ENCODE data around the gene SMG6. TPM values are rescaled to one million over a fixed set of nuclear protein-coding genes. Genes with fewer than 3 reads are reported as not detected.
"Not testable (repeated sequence)": the region's sequence is repeated elsewhere in the genome, so short reads cannot be mapped to it uniquely, and the experiment has no call there.

SMG6 gene
- total RNA-seq, 2 donors from 2014 or later, result 12.5 to 22.1 TPM

DNA sequence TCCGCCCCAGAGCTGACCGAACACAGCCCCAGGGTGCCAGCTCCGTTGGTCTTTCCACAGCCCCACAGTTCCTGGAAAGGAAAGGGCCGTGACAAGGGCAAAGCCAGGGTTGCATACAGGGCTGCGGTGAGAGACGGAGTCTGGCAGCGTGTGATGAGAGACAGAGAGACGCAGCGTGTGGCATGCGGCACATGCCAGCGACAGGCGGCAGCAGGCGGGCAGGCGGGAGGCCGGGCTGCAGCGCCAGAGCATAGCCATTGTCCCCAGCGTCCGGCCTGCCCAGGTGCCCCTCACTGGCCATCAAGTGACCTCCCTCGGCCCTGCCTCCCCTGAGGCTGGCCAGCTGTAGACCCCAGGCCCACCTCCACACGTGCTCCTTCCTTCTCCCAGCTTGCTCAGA, 287.1 kb downstream of the SMG6 start:
- intact Hi-C loops (cut with DNase I), result no loop called here
- H3K4me1 ChIP-seq, result peaks cover 17% of the 10 kb centered on the region
- no peak overlapping the region for H3K4me3 ChIP-seq
- no peaks in the 10 kb centered on the region for H3K27me3 ChIP-seq
- ATAC-seq (no peak), DNase-seq (no peak)
- no peaks in the 10 kb centered on the region for H3K9me3 ChIP-seq
- no peak overlapping the region for H3K27ac ChIP-seq
- no peak for TF ChIP-seq POLR2A (IDR thresholded peaks at IDR 0.05)
- TF ChIP-seq, protein P1, sequence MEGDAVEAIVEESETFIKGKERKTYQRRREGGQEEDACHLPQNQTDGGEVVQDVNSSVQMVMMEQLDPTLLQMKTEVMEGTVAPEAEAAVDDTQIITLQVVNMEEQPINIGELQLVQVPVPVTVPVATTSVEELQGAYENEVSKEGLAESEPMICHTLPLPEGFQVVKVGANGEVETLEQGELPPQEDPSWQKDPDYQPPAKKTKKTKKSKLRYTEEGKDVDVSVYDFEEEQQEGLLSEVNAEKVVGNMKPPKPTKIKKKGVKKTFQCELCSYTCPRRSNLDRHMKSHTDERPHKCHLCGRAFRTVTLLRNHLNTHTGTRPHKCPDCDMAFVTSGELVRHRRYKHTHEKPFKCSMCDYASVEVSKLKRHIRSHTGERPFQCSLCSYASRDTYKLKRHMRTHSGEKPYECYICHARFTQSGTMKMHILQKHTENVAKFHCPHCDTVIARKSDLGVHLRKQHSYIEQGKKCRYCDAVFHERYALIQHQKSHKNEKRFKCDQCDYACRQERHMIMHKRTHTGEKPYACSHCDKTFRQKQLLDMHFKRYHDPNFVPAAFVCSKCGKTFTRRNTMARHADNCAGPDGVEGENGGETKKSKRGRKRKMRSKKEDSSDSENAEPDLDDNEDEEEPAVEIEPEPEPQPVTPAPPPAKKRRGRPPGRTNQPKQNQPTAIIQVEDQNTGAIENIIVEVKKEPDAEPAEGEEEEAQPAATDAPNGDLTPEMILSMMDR (IDR thresholded peaks at IDR 0.05), result no peak
- 93 to 95% methylated on average over 20 of the region's 20 CpGs for WGBS, 2 donors
- no peaks in the 10 kb centered on the region for H3K36me3 ChIP-seq (replicated peaks in 1 of 2; ENCODE audit: insufficient read depth in 1 of 2, low read depth in 2 of 2)

- Histone ChIP-seq H3K4me3 (no peak overlapping the region), H3K27ac (no peak overlapping the region), H3K27me3 (no peaks in the 10 kb centered on the region), H3K9me3 (no peaks in the 10 kb centered on the region), H3K4me1 (peaks cover 28% of the 10 kb centered on the region), H3K36me3 (replicated peaks in 1 of 2; ENCODE audit: insufficient read depth in 1 of 2, low read depth in 2 of 2) (no peaks in the 10 kb centered on the region)
- 66 to 82% methylated on average over 14 of the region's 14 CpGs for WGBS, 2 donors
- ATAC-seq (no peak), DNase-seq (no peak)
- TF ChIP-seq, protein P1 (IDR thresholded peaks at IDR 0.05), result no peak
- TF ChIP-seq POLR2A (IDR thresholded peaks at IDR 0.05), result no peak
- intact Hi-C loops (cut with DNase I), result no loop called here
Observed at GRCh38 chr17:2015314-2015713, 288.3 kb downstream of the SMG6 start.

- no peak for TF ChIP-seq POLR2A (IDR thresholded peaks at IDR 0.05)
- TF ChIP-seq, protein P1 (IDR thresholded peaks at IDR 0.05), result no peak
- H3K4me1 ChIP-seq, result peaks cover 28% of the 10 kb centered on the region
- no peaks in the 10 kb centered on the region for H3K27me3 ChIP-seq
- H3K9me3 ChIP-seq, result no peaks in the 10 kb centered on the region
- H3K27ac ChIP-seq, result no peak overlapping the region
- WGBS, 2 donors, result 100% methylated on average over 1 of the region's 1 CpG
- DNase-seq (no peak), ATAC-seq (no peak)
- no peaks in the 10 kb centered on the region for H3K36me3 ChIP-seq (replicated peaks in 1 of 2; ENCODE audit: insufficient read depth in 1 of 2, low read depth in 2 of 2)
- no peak overlapping the region for H3K4me3 ChIP-seq
- intact Hi-C loops (cut with DNase I), result no loop called here
Observed at GRCh38 chr17:2013994-2014317, 289.6 kb downstream of the SMG6 start.

GRCh38 chr17:2013220-2013993, 290.2 kb downstream of the SMG6 start:
- H3K36me3 ChIP-seq (replicated peaks in 1 of 2; ENCODE audit: insufficient read depth in 1 of 2, low read depth in 2 of 2); H3K27ac ChIP-seq; DNase-seq; H3K27me3 ChIP-seq; H3K9me3 ChIP-seq; H3K4me3 ChIP-seq; ATAC-seq; intact Hi-C loops (cut with DNase I): not testable (repeated sequence)
- peaks cover 28% of the 10 kb centered on the region for H3K4me1 ChIP-seq
- WGBS, 2 donors, result 97 to 99% methylated on average over 6 of the region's 6 CpGs

- H3K27me3 ChIP-seq, result no peaks in the 10 kb centered on the region
- no peaks in the 10 kb centered on the region for H3K36me3 ChIP-seq (replicated peaks in 1 of 2; ENCODE audit: insufficient read depth in 1 of 2, low read depth in 2 of 2)
- peak overlapping the region in 3 of 4 donors; percentile 54 to 68 (median 57) for H3K27ac ChIP-seq
- ATAC-seq (no peak), DNase-seq (no peak)
- 90 to 94% methylated on average over 4 of the region's 4 CpGs for WGBS, 2 donors
- H3K4me3 ChIP-seq, result no peak overlapping the region
- intact Hi-C loops (cut with DNase I), result no loop called here
- H3K4me1 ChIP-seq, result peaks cover 28% of the 10 kb centered on the region
- no peaks in the 10 kb centered on the region for H3K9me3 ChIP-seq
- TF ChIP-seq POLR2A (IDR thresholded peaks at IDR 0.05), result no peak
- TF ChIP-seq, protein P1 (IDR thresholded peaks at IDR 0.05), result no peak
Observed at GRCh38 chr17:2012499-2012898, 291.1 kb downstream of the SMG6 start.
